Measurements from ENCODE around the gene WDR7. TPM values are rescaled to one million over a fixed set of nuclear protein-coding genes. Genes with fewer than 3 reads are reported as not detected.

Gene WDR7
- total RNA-seq, 1 donor from 2014 or later: 29.3 TPM

DNA sequence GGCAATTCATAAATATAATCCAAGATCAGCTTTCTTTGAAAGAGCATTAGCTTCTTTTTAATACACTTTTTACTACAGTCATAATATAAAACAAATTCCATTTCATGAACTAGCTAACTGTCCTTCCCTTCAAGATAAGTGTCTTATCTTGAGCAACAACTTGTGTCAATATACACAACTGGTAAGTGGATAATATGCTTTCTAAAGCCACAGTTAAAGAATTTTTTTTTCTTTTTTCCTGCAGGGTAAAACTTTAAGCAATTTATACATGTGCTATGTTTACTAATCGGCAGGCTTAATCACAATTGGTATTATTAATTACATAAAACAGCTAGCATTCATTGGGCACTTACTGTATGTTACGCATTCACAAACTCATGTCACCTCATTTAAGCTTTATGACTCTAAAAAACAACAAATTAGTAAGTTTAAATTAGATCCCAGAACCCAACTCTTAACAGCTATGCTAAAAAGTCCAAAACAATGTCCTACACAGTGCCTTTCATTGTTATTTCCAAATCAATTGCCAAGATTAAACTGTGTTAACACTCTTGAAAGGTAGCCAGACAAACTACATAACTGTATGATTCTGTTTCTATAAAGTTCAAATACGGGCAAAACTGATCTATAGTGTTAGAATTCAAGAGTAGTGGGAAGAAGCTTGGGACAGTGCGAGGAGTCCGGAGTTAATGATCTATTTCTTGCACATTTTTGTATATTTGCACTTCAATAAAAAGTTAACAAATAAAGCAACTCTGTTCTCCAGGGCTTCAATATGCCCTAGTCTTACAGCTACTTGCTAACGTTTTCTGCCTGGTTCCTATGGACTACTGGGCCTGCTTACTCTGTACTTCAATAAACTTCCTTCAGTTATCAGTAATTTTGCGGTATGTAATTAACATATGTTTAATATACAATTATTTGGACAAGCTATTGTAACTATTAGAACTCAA lies 18.8 kb upstream of the WDR7 start:
- H3K36me3 ChIP-seq: peaks cover 6% of the 10 kb centered on the region
- peaks cover 92% of the 10 kb centered on the region for H3K4me1 ChIP-seq
- TF ChIP-seq, protein P1, sequence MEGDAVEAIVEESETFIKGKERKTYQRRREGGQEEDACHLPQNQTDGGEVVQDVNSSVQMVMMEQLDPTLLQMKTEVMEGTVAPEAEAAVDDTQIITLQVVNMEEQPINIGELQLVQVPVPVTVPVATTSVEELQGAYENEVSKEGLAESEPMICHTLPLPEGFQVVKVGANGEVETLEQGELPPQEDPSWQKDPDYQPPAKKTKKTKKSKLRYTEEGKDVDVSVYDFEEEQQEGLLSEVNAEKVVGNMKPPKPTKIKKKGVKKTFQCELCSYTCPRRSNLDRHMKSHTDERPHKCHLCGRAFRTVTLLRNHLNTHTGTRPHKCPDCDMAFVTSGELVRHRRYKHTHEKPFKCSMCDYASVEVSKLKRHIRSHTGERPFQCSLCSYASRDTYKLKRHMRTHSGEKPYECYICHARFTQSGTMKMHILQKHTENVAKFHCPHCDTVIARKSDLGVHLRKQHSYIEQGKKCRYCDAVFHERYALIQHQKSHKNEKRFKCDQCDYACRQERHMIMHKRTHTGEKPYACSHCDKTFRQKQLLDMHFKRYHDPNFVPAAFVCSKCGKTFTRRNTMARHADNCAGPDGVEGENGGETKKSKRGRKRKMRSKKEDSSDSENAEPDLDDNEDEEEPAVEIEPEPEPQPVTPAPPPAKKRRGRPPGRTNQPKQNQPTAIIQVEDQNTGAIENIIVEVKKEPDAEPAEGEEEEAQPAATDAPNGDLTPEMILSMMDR (IDR thresholded peaks at IDR 0.05; ENCODE audit: borderline replicate concordance): no peak
- no peaks in the 10 kb centered on the region for H3K9me3 ChIP-seq (replicated peaks)
- intact Hi-C loops (cut with micrococcal nuclease): no loop called here
- H3K4me3 ChIP-seq: no peak overlapping the region
- no peaks in the 10 kb centered on the region for H3K27me3 ChIP-seq (ENCODE audit: low read depth)
- no peak for DNase-seq
- no peak overlapping the region for H3K27ac ChIP-seq (replicated peaks)

DNA sequence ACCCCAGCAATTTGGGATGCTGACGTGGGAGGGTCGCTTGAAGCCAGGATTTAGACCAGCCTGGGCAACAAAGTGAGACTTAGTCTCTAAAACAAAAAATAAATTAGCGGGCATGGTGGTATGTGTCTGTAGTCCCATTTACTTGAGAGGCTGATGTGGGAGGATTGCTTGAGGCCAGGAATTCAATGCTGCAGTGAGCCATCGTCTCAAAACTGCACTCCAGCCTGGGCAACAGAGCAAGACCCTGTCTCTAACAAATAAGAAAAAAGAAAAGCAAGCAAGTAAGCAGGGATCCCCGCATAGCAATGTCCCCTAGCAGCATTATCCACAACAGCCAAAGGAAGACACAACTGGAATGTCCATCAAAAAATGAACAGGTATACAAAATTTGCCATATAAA lies 16.2 kb upstream of the WDR7 start:
- TF ChIP-seq, protein P1 (IDR thresholded peaks at IDR 0.05; ENCODE audit: borderline replicate concordance): no peak
- Histone ChIP-seq H3K36me3 (peaks cover 6% of the 10 kb centered on the region), H3K27me3 (ENCODE audit: low read depth) (no peaks in the 10 kb centered on the region), H3K4me1 (peaks cover 82% of the 10 kb centered on the region), H3K27ac (replicated peaks) (no peak overlapping the region), H3K9me3 (replicated peaks) (no peaks in the 10 kb centered on the region), H3K4me3 (no peak overlapping the region)
- intact Hi-C loops (cut with micrococcal nuclease): no loop called here
- no peak for DNase-seq

DNA sequence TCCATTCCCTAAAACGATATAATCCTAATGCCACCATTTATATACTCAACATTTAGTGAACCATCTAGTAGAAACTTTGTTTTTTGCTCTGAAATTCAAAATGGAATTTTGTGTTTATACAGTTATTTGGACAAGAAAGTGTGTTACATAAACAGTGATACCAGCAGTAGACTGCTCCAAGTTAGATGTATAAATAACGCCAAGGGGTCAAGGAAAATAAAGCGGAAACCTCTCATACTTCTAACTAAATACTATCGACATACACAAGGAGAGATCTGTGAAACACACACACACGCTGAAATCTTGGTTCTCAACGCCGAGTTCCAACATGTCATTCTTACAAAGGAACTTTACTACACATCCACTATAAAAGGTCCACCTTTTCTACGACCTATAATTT lies 14.0 kb upstream of the WDR7 start:
- Histone ChIP-seq H3K27me3 (ENCODE audit: low read depth) (no peaks in the 10 kb centered on the region), H3K27ac (replicated peaks) (peak overlapping the region; percentile 93)

DNA sequence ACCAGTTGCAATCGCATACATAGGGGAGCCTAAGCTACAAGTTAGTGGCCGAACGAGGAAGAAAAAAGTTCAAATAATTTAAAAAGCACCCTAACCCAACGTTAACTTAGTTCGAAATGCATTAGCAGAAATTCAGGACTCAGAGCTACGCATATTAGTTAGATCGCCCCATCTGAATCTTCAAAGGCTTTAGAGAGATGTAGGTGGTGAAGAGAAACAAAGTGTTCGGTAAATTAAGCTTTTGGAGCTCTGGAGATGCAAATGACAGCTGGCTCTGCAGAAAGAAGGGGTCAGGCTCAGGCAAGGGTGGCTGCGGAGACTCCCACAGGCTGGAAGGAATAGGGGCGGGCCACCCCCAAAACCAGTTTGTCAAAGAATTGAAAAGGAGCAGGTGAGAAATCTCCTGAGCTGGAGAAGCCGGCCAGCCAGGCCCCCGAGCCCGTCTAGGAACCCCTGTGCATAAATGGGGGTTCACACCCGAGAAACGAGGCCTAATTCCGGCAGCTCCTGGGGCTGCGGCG lies 13.4 kb upstream of the WDR7 start:
- Histone ChIP-seq H3K4me3 (peak overlapping the region; percentile 85), H3K36me3 (peaks cover 3% of the 10 kb centered on the region), H3K27me3 (ENCODE audit: low read depth) (no peaks in the 10 kb centered on the region), H3K27ac (replicated peaks) (peak overlapping the region; percentile 93), H3K4me1 (peaks cover 57% of the 10 kb centered on the region), H3K9me3 (replicated peaks) (no peaks in the 10 kb centered on the region)
- no peak for DNase-seq
- intact Hi-C loops (cut with micrococcal nuclease): no loop called here
- TF ChIP-seq, protein P1 (IDR thresholded peaks at IDR 0.05; ENCODE audit: borderline replicate concordance): no peak

More for the DNA sequence above, 14.0 kb upstream of the WDR7 start:
- Histone ChIP-seq H3K4me3 (peak overlapping the region; percentile 85), H3K36me3 (peaks cover 6% of the 10 kb centered on the region), H3K9me3 (replicated peaks) (no peaks in the 10 kb centered on the region), H3K4me1 (peaks cover 63% of the 10 kb centered on the region)
- DNase-seq: no peak
- TF ChIP-seq, protein P1 (IDR thresholded peaks at IDR 0.05; ENCODE audit: borderline replicate concordance): no peak
- intact Hi-C loops (cut with micrococcal nuclease): no loop called here

DNA sequence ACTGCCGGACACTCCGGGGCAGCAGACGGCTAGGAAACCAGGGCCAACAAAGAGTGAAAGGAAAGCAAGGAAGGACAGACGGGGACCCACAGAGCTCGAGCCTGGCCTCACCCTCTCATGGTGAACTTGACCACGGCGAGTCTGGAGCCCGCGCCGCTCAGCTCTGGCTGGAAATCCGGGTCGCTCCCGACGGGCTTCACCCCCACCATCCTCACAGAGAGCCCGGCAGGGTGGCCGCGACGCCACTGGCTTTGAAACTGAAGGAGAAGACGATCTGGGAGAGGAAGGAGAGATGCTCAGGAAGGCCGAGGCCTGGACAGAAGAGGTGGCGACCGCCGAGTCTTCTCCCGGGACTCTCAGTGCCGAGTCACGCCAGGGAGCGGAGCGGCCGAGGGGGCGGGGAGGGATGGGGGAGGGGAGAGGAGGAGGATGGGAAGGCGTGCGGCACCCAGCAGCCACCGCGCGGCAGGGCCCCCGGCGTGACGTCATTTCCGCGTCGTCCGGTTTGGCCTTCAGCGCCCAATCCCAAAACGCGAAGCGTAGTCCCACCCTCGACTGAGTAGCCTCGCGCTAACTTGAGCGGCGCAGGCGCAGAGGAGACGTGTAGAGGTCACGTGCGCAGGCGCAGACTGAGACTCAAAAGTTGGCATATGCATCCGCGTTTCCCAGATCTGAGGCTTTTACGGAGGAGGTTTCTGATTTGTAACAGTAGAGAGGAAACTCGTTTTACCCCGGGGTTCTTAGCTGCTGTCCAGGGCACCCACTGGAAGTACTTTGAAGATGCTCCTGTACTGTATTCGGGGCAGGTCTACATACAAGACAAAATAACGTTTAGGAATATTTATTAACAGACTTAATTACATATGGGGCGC lies 12.7 kb upstream of the WDR7 start, which contains the start of gene TXNL1:
TSS of gene TXNL1 (minus strand) at position 361 of the 872 bp plus-strand sequence. CDS start at position 209, 152 bp downstream.
- intact Hi-C loops (cut with micrococcal nuclease): no loop called here
- peak; percentile 100 for DNase-seq
- Histone ChIP-seq H3K36me3 (no peaks in the 10 kb centered on the region), H3K4me1 (peaks cover 54% of the 10 kb centered on the region), H3K4me3 (peak within 1 kb of the TSS; percentile 85), H3K9me3 (replicated peaks) (no peaks in the 10 kb centered on the region), H3K27me3 (ENCODE audit: low read depth) (no peaks in the 10 kb centered on the region), H3K27ac (replicated peaks) (peak within 1 kb of the TSS; percentile 93)
- TF ChIP-seq, protein P1 (IDR thresholded peaks at IDR 0.05; ENCODE audit: borderline replicate concordance): no peak

Data from left ventricle myocardium inferior (tissue), 1 donor.